Measurements from ENCODE around the gene C14orf180.

GRCh38 chr14:104563191-104563741, 16.3 kb upstream of the C14orf180 start:
- TF ChIP-seq CTCF (IDR thresholded peaks at IDR 0.05; ENCODE audit: low read length) (no peak), EZH2 (optimal IDR thresholded peaks at IDR 0.05; ENCODE audit: low read depth, low read length) (no peak), EZH2phosphoT487 (IDR thresholded peaks at IDR 0.05; ENCODE audit: low read length) (no peak)

All from MM.1S (cell line).